ENCODE measurements around the gene RNF224. TPM values are rescaled to one million over a fixed set of nuclear protein-coding genes. Genes with fewer than 3 reads are reported as not detected.

Gene RNF224
- total and polyA plus RNA-seq, 12 donors: 0.14 TPM; not detected in 11

- Histone ChIP-seq H3K4me1 (peaks cover 0 to 9% (median 3%) of the 10 kb centered on the region in 9 donors), H3K9me3 (no peaks in the 10 kb centered on the region), H3K36me3 (no peaks in the 10 kb centered on the region), H3K4me3 (no peak overlapping the region), H3K27ac (no peak overlapping the region), H3K27me3 (peaks cover 16 to 60% (median 58%) of the 10 kb centered on the region in 7 donors)
- intact Hi-C loops (cut with DNase I): loop anchor here in 7 of 10 donors (2.0 to 5.0 kb wide), 6 partner anchors 37 to 112 kb away; partner anchors contain the start of genes ANAPC2 (in 1 of the 7) and SSNA1 (in 1 of the 7)
- 62 to 66% methylated on average over 25 to 27 of the region's 27 CpGs for WGBS, 2 donors
- no peak for DNase-seq
- TF ChIP-seq, protein P1, sequence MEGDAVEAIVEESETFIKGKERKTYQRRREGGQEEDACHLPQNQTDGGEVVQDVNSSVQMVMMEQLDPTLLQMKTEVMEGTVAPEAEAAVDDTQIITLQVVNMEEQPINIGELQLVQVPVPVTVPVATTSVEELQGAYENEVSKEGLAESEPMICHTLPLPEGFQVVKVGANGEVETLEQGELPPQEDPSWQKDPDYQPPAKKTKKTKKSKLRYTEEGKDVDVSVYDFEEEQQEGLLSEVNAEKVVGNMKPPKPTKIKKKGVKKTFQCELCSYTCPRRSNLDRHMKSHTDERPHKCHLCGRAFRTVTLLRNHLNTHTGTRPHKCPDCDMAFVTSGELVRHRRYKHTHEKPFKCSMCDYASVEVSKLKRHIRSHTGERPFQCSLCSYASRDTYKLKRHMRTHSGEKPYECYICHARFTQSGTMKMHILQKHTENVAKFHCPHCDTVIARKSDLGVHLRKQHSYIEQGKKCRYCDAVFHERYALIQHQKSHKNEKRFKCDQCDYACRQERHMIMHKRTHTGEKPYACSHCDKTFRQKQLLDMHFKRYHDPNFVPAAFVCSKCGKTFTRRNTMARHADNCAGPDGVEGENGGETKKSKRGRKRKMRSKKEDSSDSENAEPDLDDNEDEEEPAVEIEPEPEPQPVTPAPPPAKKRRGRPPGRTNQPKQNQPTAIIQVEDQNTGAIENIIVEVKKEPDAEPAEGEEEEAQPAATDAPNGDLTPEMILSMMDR (IDR thresholded peaks at IDR 0.05): no peak
- no peak for ATAC-seq
These were observed 1.9 kb downstream of the RNF224 start for GRCh38 chr9:137228968-137229896.

DNA sequence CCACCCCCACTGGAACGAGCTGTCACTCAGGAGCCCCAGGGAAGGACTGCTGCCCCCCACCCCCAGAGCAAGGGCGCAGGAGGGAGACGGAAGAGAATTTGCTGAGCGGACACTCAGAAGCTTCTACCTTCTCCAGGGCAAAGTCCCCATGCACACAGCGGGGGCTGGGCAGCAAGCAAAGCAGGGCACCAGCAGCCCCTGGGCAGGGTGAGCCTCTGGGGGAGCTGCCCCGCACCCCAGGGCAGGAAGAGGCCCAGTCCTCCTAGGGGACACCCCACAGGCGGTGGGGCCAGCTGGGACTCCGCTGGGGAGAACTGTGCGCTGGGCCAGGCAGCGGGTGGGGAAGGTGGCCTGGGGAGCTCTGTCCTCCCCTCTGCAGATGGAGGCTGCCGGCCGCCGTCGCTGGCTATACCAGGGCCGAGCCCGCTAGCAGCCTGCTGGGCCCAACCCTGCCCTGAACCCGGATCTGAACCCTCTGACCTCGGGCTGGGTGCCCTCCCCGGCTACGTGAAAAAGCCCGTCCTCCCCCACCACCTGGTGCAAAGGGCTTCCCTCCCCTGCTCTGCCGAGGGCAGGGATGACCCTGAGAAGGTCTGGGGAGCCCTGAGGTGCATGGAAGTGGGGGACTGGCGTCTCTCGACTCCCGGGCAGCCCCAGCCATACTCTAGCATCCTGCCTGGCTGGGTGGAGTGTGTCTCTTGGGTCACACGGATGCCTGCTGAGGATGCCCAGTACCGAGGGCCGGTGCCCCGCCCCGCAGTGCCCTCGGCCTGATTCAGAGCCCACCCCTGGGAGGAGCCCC lies 2.8 kb downstream of the RNF224 start:
- DNase-seq (no peak), ATAC-seq (no peak)
- 63 to 64% methylated on average over 25 to 31 of the region's 31 CpGs for WGBS, 2 donors
- H3K9me3 ChIP-seq: no peaks in the 10 kb centered on the region
- peaks cover 0 to 7% (median 0%) of the 10 kb centered on the region in 9 donors for H3K4me1 ChIP-seq
- no peak overlapping the region for H3K4me3 ChIP-seq
- H3K27ac ChIP-seq: no peak overlapping the region
- intact Hi-C loops (cut with DNase I): loop anchor here in 8 of 10 donors (2.0 to 10.0 kb wide), 7 partner anchors 38 to 445 kb away; partner anchors contain the start of genes ANAPC2 (in 1 of the 8) and SSNA1 (in 1 of the 8)
- TF ChIP-seq, protein P1 (IDR thresholded peaks at IDR 0.05): no peak
- H3K36me3 ChIP-seq: no peaks in the 10 kb centered on the region
- peaks cover 16 to 67% (median 63%) of the 10 kb centered on the region in 7 donors for H3K27me3 ChIP-seq

DNA sequence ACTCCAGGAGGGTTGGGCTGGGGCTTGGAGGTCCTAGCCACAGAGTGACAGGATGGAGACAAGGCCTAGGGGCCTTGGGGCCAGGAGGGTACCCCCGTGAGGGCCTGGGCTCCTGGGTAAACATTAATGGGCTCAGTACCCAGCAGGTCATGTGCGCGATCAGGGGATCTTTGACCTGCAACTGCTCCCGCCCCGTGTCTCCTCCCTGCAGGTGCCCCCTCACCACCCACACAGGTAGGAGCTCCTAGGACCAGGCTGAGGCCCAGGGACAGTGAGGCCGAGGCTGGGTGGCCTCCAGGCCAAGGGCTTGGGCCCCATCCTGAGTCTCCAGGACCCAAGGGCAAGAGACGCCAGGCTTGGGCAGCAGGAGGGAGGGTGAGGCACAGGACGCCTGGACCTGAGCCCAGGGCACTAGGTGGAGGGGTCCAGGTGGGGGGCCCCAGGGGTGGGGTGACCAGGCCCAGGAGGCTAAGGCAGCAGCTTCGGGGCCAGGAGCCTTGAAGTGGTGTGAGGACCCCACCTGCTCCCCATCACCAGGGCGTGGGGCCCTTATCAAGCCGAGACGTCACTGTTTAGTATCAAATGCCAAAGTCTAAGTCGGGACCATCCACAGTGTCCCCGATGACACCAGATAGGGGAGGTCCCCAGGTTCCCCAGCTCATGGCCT lies 3.5 kb downstream of the RNF224 start, which contains the start of gene SLC34A3:
TSS of gene SLC34A3 (plus strand) at position 197 of the 667 bp plus-strand sequence. CDS start 802 bp downstream, outside the sequence.
- 58 to 68% methylated on average over 14 of the region's 14 CpGs for WGBS, 2 donors
- intact Hi-C loops (cut with DNase I): loop anchor here in 1 of 10 donors (10.0 kb wide), 1 partner anchor 446 kb away; no protein-coding TSS in a partner anchor
- H3K36me3 ChIP-seq: no peaks in the 10 kb centered on the region
- no peak within 1 kb of the TSS for H3K27ac ChIP-seq
- peaks cover 0 to 11% (median 2%) of the 10 kb centered on the region in 9 donors for H3K4me1 ChIP-seq
- H3K9me3 ChIP-seq: no peaks in the 10 kb centered on the region
- DNase-seq: no peak
- no peak within 1 kb of the TSS for H3K4me3 ChIP-seq
- no peak for ATAC-seq
- H3K27me3 ChIP-seq: peaks cover 16 to 69% (median 64%) of the 10 kb centered on the region in 7 donors
- TF ChIP-seq, protein P1 (IDR thresholded peaks at IDR 0.05): no peak

Data from heart right ventricle (tissue), 16 donors.